Brain microvascular endothelial cell (primary cell): Measurements from ENCODE around the gene FAM9C.

Experiments
- DNase-seq: peaks from one replicate; pipeline ENCODE4 v3.0.0-alpha.2; 2020
- H3K27ac ChIP-seq: fragments of 250-450 bp; sonication (Bioruptor Pico); 2 replicates; pipeline ENCODE4 v1.5.1; 2020; ENCODE audit warnings: mild to moderate bottlenecking, moderate library complexity
- H3K27me3 ChIP-seq: fragments of 250-450 bp; sonication (Bioruptor Pico); replicated peaks from 2 replicates; pipeline ENCODE4 v1.5.1; 2020; ENCODE audit warnings: mild to moderate bottlenecking
- H3K36me3 ChIP-seq: fragments of 250-450 bp; sonication (Bioruptor Pico); replicated peaks from 2 replicates; pipeline ENCODE4 v1.5.1; 2020; ENCODE audit warnings: mild to moderate bottlenecking
- H3K4me3 ChIP-seq: 2 replicates; pipeline ENCODE4 v1.5.1; 2011; ENCODE audit warnings: low read depth, mild to moderate bottlenecking, control low read depth, low read length, moderate library complexity
- in situ Hi-C: cut with HindIII; loops from 2 replicates; pipeline ENCODE4 v1.10.0; 2017; ENCODE audit warnings: low sequenced_read_pairs, low pct_ligation_motif_present
- TF ChIP-seq, protein P1 (sequence below): IDR thresholded peaks from 2 replicates; pipeline ENCODE4 v1.5.1; 2011; ENCODE audit warnings: low read depth, mild to moderate bottlenecking, moderate library complexity, low read length, control low read depth, inconsistent platforms; ENCODE audit errors: missing control alignments

FAM9C gene

DNA sequence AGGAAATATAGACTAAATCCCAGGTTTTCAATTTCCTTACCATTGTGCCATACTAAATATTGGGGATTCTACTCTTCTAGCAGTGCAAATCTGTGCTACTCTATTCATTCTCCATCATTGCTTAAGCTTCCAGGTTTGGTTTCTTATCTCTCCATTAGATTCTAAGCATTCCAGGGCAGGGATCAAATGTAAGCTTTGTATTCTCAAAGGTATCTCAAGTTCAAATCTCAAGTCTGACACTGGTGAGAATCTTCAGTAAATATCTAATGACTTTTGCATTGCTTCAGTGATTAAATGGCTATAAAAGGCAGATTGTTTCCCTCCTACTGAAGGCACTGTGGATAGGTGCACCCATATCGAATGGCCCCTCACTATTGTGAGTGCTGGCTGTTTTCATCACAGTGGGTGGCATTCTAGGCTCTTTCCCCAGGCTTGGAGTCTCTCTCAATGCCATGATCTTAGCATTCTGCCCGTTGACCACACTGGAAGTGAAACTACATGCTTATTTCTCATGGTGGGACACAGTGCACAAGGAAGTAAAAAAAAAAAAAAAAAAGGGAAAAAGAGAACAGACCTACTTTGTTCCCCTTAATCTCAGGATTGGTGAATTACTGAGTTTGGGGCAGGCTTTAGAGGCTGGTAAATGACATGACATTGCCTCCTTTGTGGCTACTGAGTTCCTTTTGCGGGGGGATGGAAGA, 28.7 kb downstream of the FAM9C start:
- no peak overlapping the region for H3K27ac ChIP-seq
- H3K36me3 ChIP-seq, result no peaks in the 10 kb centered on the region
- DNase-seq, result no peak
- in situ Hi-C loops, result no loop called here
- H3K27me3 ChIP-seq, result no peaks in the 10 kb centered on the region
- no peak overlapping the region for H3K4me3 ChIP-seq
- TF ChIP-seq, protein P1, sequence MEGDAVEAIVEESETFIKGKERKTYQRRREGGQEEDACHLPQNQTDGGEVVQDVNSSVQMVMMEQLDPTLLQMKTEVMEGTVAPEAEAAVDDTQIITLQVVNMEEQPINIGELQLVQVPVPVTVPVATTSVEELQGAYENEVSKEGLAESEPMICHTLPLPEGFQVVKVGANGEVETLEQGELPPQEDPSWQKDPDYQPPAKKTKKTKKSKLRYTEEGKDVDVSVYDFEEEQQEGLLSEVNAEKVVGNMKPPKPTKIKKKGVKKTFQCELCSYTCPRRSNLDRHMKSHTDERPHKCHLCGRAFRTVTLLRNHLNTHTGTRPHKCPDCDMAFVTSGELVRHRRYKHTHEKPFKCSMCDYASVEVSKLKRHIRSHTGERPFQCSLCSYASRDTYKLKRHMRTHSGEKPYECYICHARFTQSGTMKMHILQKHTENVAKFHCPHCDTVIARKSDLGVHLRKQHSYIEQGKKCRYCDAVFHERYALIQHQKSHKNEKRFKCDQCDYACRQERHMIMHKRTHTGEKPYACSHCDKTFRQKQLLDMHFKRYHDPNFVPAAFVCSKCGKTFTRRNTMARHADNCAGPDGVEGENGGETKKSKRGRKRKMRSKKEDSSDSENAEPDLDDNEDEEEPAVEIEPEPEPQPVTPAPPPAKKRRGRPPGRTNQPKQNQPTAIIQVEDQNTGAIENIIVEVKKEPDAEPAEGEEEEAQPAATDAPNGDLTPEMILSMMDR, result no peak

DNA sequence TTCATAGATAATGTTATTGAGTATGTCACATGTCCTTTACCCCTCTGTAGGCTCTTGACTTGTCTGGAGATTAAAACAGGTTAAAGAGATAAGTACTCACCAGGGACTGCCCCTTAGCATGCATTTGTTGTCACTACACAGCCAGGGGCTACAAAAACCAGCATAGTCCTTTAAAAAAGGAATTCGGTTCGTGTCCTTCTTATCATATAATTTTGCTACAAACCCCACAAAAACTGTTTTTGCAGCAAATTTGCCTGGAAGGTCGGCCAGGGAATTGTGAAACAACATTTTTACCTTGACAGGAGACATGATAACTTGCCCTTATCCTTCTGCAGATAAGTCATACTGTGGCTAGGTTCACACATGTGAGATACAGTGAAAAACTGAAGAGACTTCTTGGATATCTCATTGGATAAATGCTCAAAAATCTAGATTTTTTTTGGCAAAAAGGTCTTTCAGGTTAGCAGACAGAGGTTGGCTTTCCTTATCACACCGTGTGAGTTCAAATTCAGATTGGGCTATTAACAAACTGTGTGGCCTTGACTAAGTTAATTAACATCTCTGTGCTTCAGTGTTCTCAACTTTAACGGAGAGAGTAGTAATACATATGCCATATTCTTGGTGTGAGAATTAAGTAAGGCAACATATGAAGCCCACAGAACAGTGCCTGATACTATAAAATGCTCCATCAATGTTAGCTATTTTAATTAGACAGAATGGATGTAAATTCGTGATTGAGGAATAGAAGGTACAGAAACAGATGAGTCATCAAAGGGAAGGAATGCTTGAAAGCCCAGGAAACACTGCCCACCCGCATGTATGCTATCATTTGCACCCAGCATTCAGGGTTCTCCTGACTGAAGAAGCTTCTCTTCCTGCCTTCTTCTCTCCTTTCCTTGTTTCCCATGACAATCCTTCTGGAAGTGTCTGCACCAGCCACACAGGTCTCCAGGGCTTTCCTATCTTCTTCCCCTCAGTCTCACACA, 30.0 kb downstream of the FAM9C start:
- no peak overlapping the region for H3K4me3 ChIP-seq
- no peaks in the 10 kb centered on the region for H3K27me3 ChIP-seq
- no peaks in the 10 kb centered on the region for H3K36me3 ChIP-seq
- no peak overlapping the region for H3K27ac ChIP-seq
- in situ Hi-C loops, result no loop called here
- DNase-seq, result no peak
- TF ChIP-seq, protein P1, result no peak

DNA sequence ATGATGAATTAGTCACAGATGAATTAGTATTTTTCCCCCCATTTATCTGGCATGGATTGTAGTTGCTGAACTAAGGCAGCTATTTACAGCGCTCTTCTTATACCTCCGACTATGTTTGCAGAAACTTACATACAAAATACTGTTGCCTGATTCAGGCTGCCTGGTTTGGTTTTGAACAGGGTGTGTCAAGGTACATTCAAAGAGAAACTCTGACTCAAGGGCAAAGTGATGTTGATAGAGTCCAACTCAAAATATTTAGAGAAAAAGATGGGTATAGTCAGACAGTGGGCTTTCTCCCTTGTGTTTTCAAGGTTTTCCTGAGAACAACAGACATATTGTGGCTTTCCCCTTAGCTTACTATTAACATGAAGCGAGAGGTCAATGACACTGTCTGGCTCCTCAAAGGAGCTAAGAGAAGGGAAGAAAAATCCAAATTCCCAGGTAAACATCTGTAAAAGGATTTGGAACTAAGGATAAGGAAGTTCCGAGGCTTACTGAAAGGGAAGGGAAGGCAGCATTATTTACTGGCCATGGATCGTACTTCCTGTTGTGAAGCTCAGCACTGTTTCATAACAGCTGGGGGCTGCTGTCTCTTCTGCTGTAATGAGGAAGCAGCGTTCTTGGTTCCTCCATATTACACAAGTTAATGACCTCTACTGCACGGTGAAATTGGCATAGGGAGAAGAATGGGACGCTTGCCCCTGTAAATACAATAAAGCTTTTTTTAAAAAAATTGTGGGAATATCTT, 30.9 kb downstream of the FAM9C start:
- Histone ChIP-seq H3K36me3 (no peaks in the 10 kb centered on the region), H3K27me3 (no peaks in the 10 kb centered on the region), H3K27ac (no peak overlapping the region), H3K4me3 (no peak overlapping the region)
- TF ChIP-seq, protein P1, result no peak
- no peak for DNase-seq
- in situ Hi-C loops, result no loop called here

DNA sequence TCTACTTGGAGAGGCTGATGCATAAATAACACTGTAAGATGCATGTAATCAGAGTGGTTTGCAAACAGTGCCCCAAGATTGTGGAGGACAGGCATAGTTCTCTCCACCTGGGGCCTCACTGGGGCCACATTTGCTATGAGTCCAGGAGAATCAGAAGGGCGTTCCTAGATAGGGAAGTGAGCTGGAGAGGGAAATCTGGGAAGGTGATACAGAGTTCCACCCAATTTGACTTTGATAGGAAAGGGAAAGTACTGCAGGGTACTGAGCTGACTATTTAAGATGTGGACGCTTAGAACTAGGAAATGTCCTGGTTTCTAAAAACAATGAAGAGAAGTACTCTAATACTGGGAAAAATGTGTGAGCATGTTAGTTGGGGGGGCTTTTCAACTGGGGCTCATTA, 33.9 kb downstream of the FAM9C start:
- in situ Hi-C loops, result no loop called here
- Histone ChIP-seq H3K27me3 (no peaks in the 10 kb centered on the region), H3K4me3 (no peak overlapping the region), H3K36me3 (no peaks in the 10 kb centered on the region), H3K27ac (no peak overlapping the region)
- no peak for DNase-seq
- TF ChIP-seq, protein P1, result no peak

DNA sequence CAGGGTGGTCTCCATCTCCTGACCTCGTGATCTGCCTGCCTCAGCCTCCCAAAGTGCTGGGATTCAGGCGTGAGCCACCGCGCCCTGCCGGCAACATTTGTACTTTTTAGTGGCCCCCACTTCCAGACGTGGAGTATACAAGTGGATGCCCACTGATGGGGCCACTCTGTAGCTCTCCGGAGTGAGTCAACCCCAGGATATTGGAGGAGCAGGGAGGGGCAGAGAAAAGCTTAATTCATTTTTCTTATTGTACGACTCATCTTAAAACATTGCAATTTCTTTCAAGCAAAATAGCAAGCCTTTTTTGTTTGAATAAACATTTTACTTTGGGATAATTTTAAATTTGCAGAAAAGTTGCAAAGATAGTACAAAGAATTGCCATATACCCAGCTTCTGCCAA, 34.6 kb downstream of the FAM9C start:
- in situ Hi-C loops, result no loop called here
- Histone ChIP-seq H3K4me3 (no peak overlapping the region), H3K27me3 (no peaks in the 10 kb centered on the region), H3K36me3 (no peaks in the 10 kb centered on the region), H3K27ac (no peak overlapping the region)
- TF ChIP-seq, protein P1, result no peak
- DNase-seq, result no peak
